ENCODE measurements around the gene TUBGCP3. TPM values are rescaled to one million over a fixed set of nuclear protein-coding genes. Genes with fewer than 3 reads are reported as not detected.

The TUBGCP3 gene
- total RNA-seq, 2 donors from 2014 or later: 31.0 to 32.9 TPM

DNA sequence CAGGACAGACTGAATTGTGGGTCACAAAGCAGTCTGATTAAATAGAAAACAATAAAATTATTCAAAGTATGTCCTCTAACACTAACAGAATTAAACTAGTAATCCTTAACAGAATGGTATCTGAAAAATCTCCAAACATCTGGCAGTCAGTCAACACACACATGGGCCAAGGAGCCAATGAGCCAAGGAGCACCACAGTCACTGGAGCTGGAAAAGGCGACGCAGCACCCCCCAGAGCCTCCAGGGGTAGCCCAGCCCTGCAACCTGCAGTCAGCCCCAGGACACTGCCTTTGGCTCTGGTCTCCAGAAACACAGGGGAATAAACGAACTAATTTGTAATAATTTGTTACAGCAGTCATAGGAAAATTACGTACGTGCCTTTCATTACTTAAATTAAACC is 12.3 kb downstream of the TUBGCP3 start:
- H3K27ac ChIP-seq: peak overlapping the region in 1 of 2 donors; percentile 0
- H3K36me3 ChIP-seq: no peaks in the 10 kb centered on the region
- no peaks in the 10 kb centered on the region for H3K27me3 ChIP-seq (replicated peaks; ENCODE audit: insufficient read depth)
- H3K4me3 ChIP-seq: peak overlapping the region; percentile 0
- no peak for ATAC-seq (ENCODE audit: insufficient number of reproducible peaks, low FRiP score, low read depth)
- H3K9me3 ChIP-seq: no peaks in the 10 kb centered on the region
- no peak for DNase-seq (ENCODE audit: low spot score)
- TF ChIP-seq, protein P1, sequence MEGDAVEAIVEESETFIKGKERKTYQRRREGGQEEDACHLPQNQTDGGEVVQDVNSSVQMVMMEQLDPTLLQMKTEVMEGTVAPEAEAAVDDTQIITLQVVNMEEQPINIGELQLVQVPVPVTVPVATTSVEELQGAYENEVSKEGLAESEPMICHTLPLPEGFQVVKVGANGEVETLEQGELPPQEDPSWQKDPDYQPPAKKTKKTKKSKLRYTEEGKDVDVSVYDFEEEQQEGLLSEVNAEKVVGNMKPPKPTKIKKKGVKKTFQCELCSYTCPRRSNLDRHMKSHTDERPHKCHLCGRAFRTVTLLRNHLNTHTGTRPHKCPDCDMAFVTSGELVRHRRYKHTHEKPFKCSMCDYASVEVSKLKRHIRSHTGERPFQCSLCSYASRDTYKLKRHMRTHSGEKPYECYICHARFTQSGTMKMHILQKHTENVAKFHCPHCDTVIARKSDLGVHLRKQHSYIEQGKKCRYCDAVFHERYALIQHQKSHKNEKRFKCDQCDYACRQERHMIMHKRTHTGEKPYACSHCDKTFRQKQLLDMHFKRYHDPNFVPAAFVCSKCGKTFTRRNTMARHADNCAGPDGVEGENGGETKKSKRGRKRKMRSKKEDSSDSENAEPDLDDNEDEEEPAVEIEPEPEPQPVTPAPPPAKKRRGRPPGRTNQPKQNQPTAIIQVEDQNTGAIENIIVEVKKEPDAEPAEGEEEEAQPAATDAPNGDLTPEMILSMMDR (IDR thresholded peaks at IDR 0.05): no peak
- peaks cover 9 to 25% of the 10 kb centered on the region in 2 donors for H3K4me1 ChIP-seq (ENCODE audit: control insufficient read depth in 1 of 2, low read depth in 2 of 2)

- no peaks in the 10 kb centered on the region for H3K9me3 ChIP-seq
- TF ChIP-seq, protein P1 (IDR thresholded peaks at IDR 0.05): no peak
- H3K4me3 ChIP-seq: peak overlapping the region; percentile 0
- H3K36me3 ChIP-seq: no peaks in the 10 kb centered on the region
- DNase-seq (ENCODE audit: low spot score): no peak
- H3K27ac ChIP-seq: peak overlapping the region in 1 of 2 donors; percentile 0
- no peak for ATAC-seq (ENCODE audit: insufficient number of reproducible peaks, low FRiP score, low read depth)
- H3K4me1 ChIP-seq (ENCODE audit: control insufficient read depth in 1 of 2, low read depth in 2 of 2): peaks cover 9 to 23% of the 10 kb centered on the region in 2 donors
- no peaks in the 10 kb centered on the region for H3K27me3 ChIP-seq (replicated peaks; ENCODE audit: insufficient read depth)
These were observed 12.9 kb downstream of the TUBGCP3 start for GRCh38 chr13:112574834-112575613.

- Histone ChIP-seq H3K27me3 (replicated peaks; ENCODE audit: insufficient read depth) (no peaks in the 10 kb centered on the region), H3K36me3 (no peaks in the 10 kb centered on the region), H3K4me1 (ENCODE audit: control insufficient read depth in 1 of 2, low read depth in 2 of 2) (peaks cover 9 to 23% of the 10 kb centered on the region in 2 donors), H3K27ac (no peak overlapping the region), H3K9me3 (no peaks in the 10 kb centered on the region), H3K4me3 (no peak overlapping the region)
- ATAC-seq (ENCODE audit: insufficient number of reproducible peaks, low FRiP score, low read depth): no peak
- TF ChIP-seq, protein P1 (IDR thresholded peaks at IDR 0.05): no peak
- no peak for DNase-seq (ENCODE audit: low spot score)
These were observed 13.5 kb downstream of the TUBGCP3 start for GRCh38 chr13:112574416-112574815.

GRCh38 chr13:112573710-112574109 is 14.2 kb downstream of the TUBGCP3 start:
- Histone ChIP-seq H3K4me1 (ENCODE audit: control insufficient read depth in 1 of 2, low read depth in 2 of 2) (peaks cover 9 to 23% of the 10 kb centered on the region in 2 donors), H3K27ac (no peak overlapping the region), H3K36me3 (no peaks in the 10 kb centered on the region), H3K4me3 (no peak overlapping the region), H3K9me3 (no peaks in the 10 kb centered on the region), H3K27me3 (replicated peaks; ENCODE audit: insufficient read depth) (no peaks in the 10 kb centered on the region)
- ATAC-seq (ENCODE audit: insufficient number of reproducible peaks, low FRiP score, low read depth) (no peak), DNase-seq (ENCODE audit: low spot score) (no peak)
- TF ChIP-seq, protein P1 (IDR thresholded peaks at IDR 0.05): no peak

DNA sequence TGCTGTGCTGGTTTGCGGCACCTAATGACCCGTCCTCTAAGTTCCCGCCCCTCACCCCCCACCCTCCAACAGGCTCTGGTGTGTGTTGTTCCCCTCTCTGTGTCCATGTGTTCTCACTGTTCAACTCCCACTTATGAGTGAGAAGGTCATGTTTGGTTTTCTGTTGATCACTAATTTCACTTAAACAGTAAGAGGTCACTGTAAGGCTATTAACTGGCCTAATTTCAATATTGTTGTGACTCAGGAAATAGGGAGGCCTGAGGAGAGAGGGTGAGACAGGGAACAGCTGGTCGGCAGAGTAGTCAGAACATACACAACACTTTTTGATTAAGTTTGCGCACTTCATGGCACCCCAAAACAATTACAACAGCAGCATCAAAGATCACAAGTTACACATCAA is 15.6 kb downstream of the TUBGCP3 start:
- peaks cover 9 to 23% of the 10 kb centered on the region in 2 donors for H3K4me1 ChIP-seq (ENCODE audit: control insufficient read depth in 1 of 2, low read depth in 2 of 2)
- peaks cover 6% of the 10 kb centered on the region for H3K36me3 ChIP-seq
- TF ChIP-seq, protein P1 (IDR thresholded peaks at IDR 0.05): no peak
- H3K27ac ChIP-seq: no peak overlapping the region
- no peak overlapping the region for H3K4me3 ChIP-seq
- H3K27me3 ChIP-seq (replicated peaks; ENCODE audit: insufficient read depth): no peaks in the 10 kb centered on the region
- no peaks in the 10 kb centered on the region for H3K9me3 ChIP-seq
- ATAC-seq (ENCODE audit: insufficient number of reproducible peaks, low FRiP score, low read depth) (no peak), DNase-seq (ENCODE audit: low spot score) (no peak)
